ENCODE data around the gene MCM7. TPM values are rescaled to one million over a fixed set of nuclear protein-coding genes. Genes with fewer than 3 reads are reported as not detected.

MCM7 gene
- total RNA-seq, 1 donor from 2014 or later, result 353 TPM

Other genes with a start within 250 kb of the MCM7 start
- 0.30 TPM in 1 of 2 replicates, not detected in the other for gene OR2AE1, start 224.4 kb downstream of the MCM7 start, total RNA-seq
- gene TRIM4, start 181.9 kb downstream of the MCM7 start, total RNA-seq, result 27.3 and 28.3 TPM in 2 replicates
- 0.14 and 0.16 TPM in 2 replicates for gene GJC3, start 171.8 kb downstream of the MCM7 start, total RNA-seq
- not detected in 2 replicates for gene AZGP1, start 125.4 kb downstream of the MCM7 start, total RNA-seq
- gene ZKSCAN1, start 85.8 kb downstream of the MCM7 start, total RNA-seq, result 53.2 and 55.3 TPM in 2 replicates
- 5.3 and 5.8 TPM in 2 replicates for gene ZSCAN21, start 51.6 kb downstream of the MCM7 start, total RNA-seq
- 25.3 and 26.7 TPM in 2 replicates for gene ZNF3, start 19.7 kb downstream of the MCM7 start, total RNA-seq
- 101 and 102 TPM in 2 replicates for gene COPS6, start 12.4 kb downstream of the MCM7 start, total RNA-seq
- gene AP4M1, start 246 bp upstream of the MCM7 start, total RNA-seq, result 10.4 and 11.7 TPM in 2 replicates
- gene TAF6, start 18.0 kb upstream of the MCM7 start, total RNA-seq, result 63.0 and 67.4 TPM in 2 replicates
- 29.5 and 30.1 TPM in 2 replicates for gene CNPY4, start 18.2 kb upstream of the MCM7 start, total RNA-seq
- gene MBLAC1, start 25.6 kb upstream of the MCM7 start, total RNA-seq, result 2.7 and 3.8 TPM in 2 replicates
- gene LAMTOR4, start 47.5 kb upstream of the MCM7 start, total RNA-seq, result 143 and 155 TPM in 2 replicates
- 49.5 and 50.9 TPM in 2 replicates for gene TRAPPC14, start 57.3 kb upstream of the MCM7 start, total RNA-seq
- 4.7 and 5.7 TPM in 2 replicates for gene GAL3ST4, start 67.2 kb upstream of the MCM7 start, total RNA-seq
- gene GPC2, start 76.0 kb upstream of the MCM7 start, total RNA-seq, result 7.0 and 8.5 TPM in 2 replicates
- gene STAG3, start 76.5 kb upstream of the MCM7 start, total RNA-seq, result 19.2 and 21.7 TPM in 2 replicates
- 46.2 and 49.9 TPM in 2 replicates for gene PVRIG, start 118.6 kb upstream of the MCM7 start, total RNA-seq
- gene SPDYE3, start 206.3 kb upstream of the MCM7 start, total RNA-seq, result not detected in 2 replicates

All from T-helper 2 cell treated with Interferon-gamma antibody and Interleukin-4, amounts not matched to agents 100 ng/mL and 5 ng/mL, for 36 hours (primary cell).